SK-N-SH (cell line): ENCODE measurements around the gene NPAS3.

Source experiments
- POLR2AphosphoS5 ChIP-seq: IDR thresholded peaks from 2 replicates; pipeline ENCODE4 v1.6.1; 2012; ENCODE audit warnings: low read depth, low read length
- RAD21 ChIP-seq: IDR thresholded peaks from 2 replicates; pipeline ENCODE4 v1.6.1; 2012; ENCODE audit warnings: mild to moderate bottlenecking, low read length
- SMC3 ChIP-seq: IDR thresholded peaks from 2 replicates; pipeline ENCODE4 v1.6.1; 2012; ENCODE audit warnings: low read depth, low read length, improper control_type of control experiment
- TF ChIP-seq, protein P1 (sequence below): fragments of 150-350 bp; IDR thresholded peaks from 2 replicates; pipeline ENCODE4 v1.6.1; 2016; ENCODE audit warnings: mild to moderate bottlenecking, low read depth, low read length
- TF ChIP-seq, protein P2 (sequence below): IDR thresholded peaks from 2 replicates; pipeline ENCODE4 v1.6.1; 2012; ENCODE audit warnings: mild to moderate bottlenecking, low read depth, low read length, moderate library complexity
- TF ChIP-seq, protein P3 (sequence below): IDR thresholded peaks from 2 replicates; pipeline ENCODE4 v1.4.0; 2012; ENCODE audit warnings: low read depth

DNA sequence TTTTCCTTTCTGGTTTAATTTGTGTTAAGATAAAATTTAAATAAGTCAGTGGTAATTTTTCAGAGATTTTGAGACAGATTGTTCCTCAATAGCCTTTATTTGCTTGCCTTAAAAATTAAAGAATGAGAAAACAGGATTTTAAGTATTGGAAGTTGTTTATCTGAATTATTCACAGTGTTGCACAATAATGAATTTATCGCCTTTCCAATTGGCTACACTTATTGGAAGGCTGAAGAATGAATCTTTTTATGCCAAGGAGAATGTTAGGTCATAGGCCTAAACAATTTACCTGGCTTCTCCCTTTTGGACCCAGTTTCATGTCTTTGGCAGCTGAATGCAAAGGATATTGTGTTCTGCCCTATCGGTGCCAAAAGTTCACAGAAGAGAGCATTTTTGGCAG, 250.2 kb downstream of the NPAS3 start:
- TF ChIP-seq, protein P1, sequence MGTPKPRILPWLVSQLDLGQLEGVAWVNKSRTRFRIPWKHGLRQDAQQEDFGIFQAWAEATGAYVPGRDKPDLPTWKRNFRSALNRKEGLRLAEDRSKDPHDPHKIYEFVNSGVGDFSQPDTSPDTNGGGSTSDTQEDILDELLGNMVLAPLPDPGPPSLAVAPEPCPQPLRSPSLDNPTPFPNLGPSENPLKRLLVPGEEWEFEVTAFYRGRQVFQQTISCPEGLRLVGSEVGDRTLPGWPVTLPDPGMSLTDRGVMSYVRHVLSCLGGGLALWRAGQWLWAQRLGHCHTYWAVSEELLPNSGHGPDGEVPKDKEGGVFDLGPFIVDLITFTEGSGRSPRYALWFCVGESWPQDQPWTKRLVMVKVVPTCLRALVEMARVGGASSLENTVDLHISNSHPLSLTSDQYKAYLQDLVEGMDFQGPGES, result no peak
- TF ChIP-seq POLR2AphosphoS5, result no peak
- TF ChIP-seq, protein P2, sequence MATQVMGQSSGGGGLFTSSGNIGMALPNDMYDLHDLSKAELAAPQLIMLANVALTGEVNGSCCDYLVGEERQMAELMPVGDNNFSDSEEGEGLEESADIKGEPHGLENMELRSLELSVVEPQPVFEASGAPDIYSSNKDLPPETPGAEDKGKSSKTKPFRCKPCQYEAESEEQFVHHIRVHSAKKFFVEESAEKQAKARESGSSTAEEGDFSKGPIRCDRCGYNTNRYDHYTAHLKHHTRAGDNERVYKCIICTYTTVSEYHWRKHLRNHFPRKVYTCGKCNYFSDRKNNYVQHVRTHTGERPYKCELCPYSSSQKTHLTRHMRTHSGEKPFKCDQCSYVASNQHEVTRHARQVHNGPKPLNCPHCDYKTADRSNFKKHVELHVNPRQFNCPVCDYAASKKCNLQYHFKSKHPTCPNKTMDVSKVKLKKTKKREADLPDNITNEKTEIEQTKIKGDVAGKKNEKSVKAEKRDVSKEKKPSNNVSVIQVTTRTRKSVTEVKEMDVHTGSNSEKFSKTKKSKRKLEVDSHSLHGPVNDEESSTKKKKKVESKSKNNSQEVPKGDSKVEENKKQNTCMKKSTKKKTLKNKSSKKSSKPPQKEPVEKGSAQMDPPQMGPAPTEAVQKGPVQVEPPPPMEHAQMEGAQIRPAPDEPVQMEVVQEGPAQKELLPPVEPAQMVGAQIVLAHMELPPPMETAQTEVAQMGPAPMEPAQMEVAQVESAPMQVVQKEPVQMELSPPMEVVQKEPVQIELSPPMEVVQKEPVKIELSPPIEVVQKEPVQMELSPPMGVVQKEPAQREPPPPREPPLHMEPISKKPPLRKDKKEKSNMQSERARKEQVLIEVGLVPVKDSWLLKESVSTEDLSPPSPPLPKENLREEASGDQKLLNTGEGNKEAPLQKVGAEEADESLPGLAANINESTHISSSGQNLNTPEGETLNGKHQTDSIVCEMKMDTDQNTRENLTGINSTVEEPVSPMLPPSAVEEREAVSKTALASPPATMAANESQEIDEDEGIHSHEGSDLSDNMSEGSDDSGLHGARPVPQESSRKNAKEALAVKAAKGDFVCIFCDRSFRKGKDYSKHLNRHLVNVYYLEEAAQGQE, result no peak
- TF ChIP-seq SMC3, result no peak
- TF ChIP-seq, protein P3, sequence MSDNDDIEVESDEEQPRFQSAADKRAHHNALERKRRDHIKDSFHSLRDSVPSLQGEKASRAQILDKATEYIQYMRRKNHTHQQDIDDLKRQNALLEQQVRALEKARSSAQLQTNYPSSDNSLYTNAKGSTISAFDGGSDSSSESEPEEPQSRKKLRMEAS, result no peak
- TF ChIP-seq RAD21, result no peak
